Measurements from ENCODE around the gene C5orf47.

DNA sequence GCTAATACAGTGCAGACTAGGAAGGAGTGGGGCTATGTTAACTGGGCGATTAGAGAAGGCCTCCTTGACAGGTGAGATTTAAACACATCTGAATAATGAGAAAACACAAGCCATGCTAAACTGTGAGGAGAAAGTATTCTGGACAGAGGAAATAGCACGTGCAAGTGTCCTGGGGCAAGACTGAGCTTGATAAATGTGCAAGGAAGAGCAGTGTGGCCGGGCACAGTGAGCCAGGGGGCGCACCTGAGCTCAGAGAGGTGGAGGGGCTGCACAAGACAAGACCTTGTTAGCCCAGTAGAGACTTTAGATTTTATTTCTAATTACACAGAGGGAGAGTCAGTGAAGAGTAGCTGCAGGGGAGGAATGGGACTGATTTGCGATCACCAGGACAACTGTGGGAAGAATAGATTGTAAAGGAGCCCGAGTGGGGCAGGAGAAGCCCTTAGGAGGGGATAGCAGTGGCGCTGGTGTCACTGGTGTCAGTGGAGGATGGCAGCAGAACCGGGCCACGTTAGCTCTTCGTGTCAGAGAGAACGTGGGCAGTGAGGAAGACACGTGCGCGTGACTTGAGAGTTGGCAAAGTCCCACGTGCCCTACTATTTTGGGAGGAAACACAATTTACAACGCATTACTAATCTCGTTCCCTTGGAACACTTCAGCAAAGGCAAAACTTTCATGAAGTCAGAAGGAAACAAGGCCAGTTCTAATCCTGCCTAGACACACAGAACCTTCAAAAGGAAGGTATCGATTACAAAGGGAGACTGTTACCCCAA is 17.9 kb upstream of the C5orf47 start:
- TF ChIP-seq, protein P1, sequence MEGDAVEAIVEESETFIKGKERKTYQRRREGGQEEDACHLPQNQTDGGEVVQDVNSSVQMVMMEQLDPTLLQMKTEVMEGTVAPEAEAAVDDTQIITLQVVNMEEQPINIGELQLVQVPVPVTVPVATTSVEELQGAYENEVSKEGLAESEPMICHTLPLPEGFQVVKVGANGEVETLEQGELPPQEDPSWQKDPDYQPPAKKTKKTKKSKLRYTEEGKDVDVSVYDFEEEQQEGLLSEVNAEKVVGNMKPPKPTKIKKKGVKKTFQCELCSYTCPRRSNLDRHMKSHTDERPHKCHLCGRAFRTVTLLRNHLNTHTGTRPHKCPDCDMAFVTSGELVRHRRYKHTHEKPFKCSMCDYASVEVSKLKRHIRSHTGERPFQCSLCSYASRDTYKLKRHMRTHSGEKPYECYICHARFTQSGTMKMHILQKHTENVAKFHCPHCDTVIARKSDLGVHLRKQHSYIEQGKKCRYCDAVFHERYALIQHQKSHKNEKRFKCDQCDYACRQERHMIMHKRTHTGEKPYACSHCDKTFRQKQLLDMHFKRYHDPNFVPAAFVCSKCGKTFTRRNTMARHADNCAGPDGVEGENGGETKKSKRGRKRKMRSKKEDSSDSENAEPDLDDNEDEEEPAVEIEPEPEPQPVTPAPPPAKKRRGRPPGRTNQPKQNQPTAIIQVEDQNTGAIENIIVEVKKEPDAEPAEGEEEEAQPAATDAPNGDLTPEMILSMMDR (IDR thresholded peaks at IDR 0.05 in 2 of 3, conservative IDR thresholded peaks at IDR 0.05 in 1 of 3; ENCODE audit: borderline replicate concordance in 1 of 3, insufficient read depth in 1 of 3, low read depth in 2 of 3, low read length in 2 of 3), result peak in 2 of 3 experiments; percentile 37 to 40; a peak in 3 of 6 replicates
- TF ChIP-seq EZH2 (IDR thresholded peaks at IDR 0.05), result no peak

All from HCT116 (cell line).